Ovary (tissue), 9 donors: ENCODE data around the gene MAP7. TPM values are rescaled to one million over a fixed set of nuclear protein-coding genes. Genes with fewer than 3 reads are reported as not detected.

Experiments
- DNase-seq, 5 donors: peaks; one replicate each; pipeline ENCODE4 v3.0.0-alpha.2; 2019 to 2020
- H3K27ac ChIP-seq, 2 donors: fragments of 200-600 bp; one replicate each; pipeline versions ENCODE4 v1.5.1 to v1.8.0; 2019 to 2022
- H3K27me3 ChIP-seq: fragments of 200-600 bp; one replicate; pipeline ENCODE4 v1.8.0; 2022
- H3K36me3 ChIP-seq: fragments of 200-600 bp; sonication (generic); one replicate; pipeline ENCODE4 v1.5.1; 2019
- H3K4me1 ChIP-seq: one replicate; pipeline ENCODE4 v1.8.1; 2013; ENCODE audit warnings: mild to moderate bottlenecking, moderate library complexity; ENCODE audit not compliant: insufficient read depth
- H3K4me3 ChIP-seq: fragments of 200-600 bp; sonication (generic); one replicate; pipeline ENCODE4 v1.5.1; 2017
- H3K9me3 ChIP-seq, 2 donors: fragments of 200-600 bp in 1 of 2; sonication (generic) in 1 of 2; one replicate each; pipeline versions ENCODE4 v1.5.1 to v1.8.1; 2013 to 2019; ENCODE audit warnings: mild to moderate bottlenecking in 1 of 2, moderate library complexity in 1 of 2
- EP300 ChIP-seq: sonication (generic); formaldehyde crosslinking; IDR thresholded peaks from one replicate; pipeline ENCODE4 v1.6.1; 2017; ENCODE audit warnings: antibody characterized with exemption
- POLR2A ChIP-seq: fragments of 450-650 bp; IDR thresholded peaks from one replicate; pipeline ENCODE4 v1.6.1; 2017; ENCODE audit warnings: antibody characterized with exemption, mild to moderate bottlenecking, moderate library complexity
- WGBS, 3 donors: extraction: QIAGEN DNeasy Blood & Tissue Kit in 1 of 3; methylation state at CpG; one replicate each; pipeline versions ENCODE4 v1.1.5 to v1.1.7; 2013 to 2017; 5-methylcytosine and 5-hydroxymethylcytosine counted together
- intact Hi-C, 4 donors: fragments of 100-400 bp; cut with DNase I; formaldehyde crosslinking; loops; one replicate each; pipeline versions ENCODE4 v1.11.0 to v1.15.1; 2022 to 2023
- polyA plus RNA-seq, 2 donors: library from polyadenylated mRNA; stranded (reverse); fragments of 200-250 nt in 1 of 2; fragments of 350-450 nt in 1 of 2; fragmentation: Illumina TruSeq in 1 of 2; extraction: RNeasy Lipid Tissue Mini Kit (QIAGEN cat#74804) in 1 of 2; gene quantifications; one replicate each; pipeline ENCODE4 v1.2.3, GENCODE V29; 2013 to 2014
- total RNA-seq, 7 donors: library from RNA; depleted of rRNA in 2 of 7; stranded (reverse); fragments of >200 nt in 2 of 7; fragmentation: NEBNext Ultra II Directional in 3 of 7; extraction: Animal tissue kit (Norgen Biotek cat#: 25700) in 3 of 7; gene quantifications; one replicate each; pipeline versions ENCODE4 v1.1.0 to v1.2.4, GENCODE V29; 2016 to 2023
- TF ChIP-seq, protein P1 (sequence below), 3 donors: fragments of 450-650 bp in 2 of 3; fragments of 200-600 bp in 1 of 3; IDR thresholded peaks; one replicate each; pipeline versions ENCODE4 v1.5.1 to v1.8.0; 2016 to 2022; ENCODE audit warnings: antibody characterized with exemption in 3 of 3, mild to moderate bottlenecking in 1 of 3
- donor health status: DM: no; HTN: no; CAD: no; lungs with moderate emphysema.
- donor health status: DM: no; HTN: no; CAD: no.
- donor health status: Bipolar disorder and iron deficiency.
- donor health status: DM: yes; HTN: yes; CAD: no.
- donor health status: DM: no; HTN: no; CAD: no.
- donor health status: DM: yes; HTN: yes; CAD: no.

Gene MAP7
- total and polyA plus RNA-seq, 9 donors, result 1.2 to 13.0 (median 3.6) TPM

- intact Hi-C loops, result no loop called here
- WGBS, 3 donors, result 21 to 38% (median 32%) methylated on average over 8 of the region's 8 CpGs
- no peaks in the 10 kb centered on the region for H3K27me3 ChIP-seq
- no peak for DNase-seq
- no peaks in the 10 kb centered on the region for H3K36me3 ChIP-seq
- TF ChIP-seq POLR2A, result no peak
- TF ChIP-seq EP300, result no peak
- TF ChIP-seq, protein P1, sequence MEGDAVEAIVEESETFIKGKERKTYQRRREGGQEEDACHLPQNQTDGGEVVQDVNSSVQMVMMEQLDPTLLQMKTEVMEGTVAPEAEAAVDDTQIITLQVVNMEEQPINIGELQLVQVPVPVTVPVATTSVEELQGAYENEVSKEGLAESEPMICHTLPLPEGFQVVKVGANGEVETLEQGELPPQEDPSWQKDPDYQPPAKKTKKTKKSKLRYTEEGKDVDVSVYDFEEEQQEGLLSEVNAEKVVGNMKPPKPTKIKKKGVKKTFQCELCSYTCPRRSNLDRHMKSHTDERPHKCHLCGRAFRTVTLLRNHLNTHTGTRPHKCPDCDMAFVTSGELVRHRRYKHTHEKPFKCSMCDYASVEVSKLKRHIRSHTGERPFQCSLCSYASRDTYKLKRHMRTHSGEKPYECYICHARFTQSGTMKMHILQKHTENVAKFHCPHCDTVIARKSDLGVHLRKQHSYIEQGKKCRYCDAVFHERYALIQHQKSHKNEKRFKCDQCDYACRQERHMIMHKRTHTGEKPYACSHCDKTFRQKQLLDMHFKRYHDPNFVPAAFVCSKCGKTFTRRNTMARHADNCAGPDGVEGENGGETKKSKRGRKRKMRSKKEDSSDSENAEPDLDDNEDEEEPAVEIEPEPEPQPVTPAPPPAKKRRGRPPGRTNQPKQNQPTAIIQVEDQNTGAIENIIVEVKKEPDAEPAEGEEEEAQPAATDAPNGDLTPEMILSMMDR (IDR thresholded peaks at IDR 0.05), result no peak
- H3K27ac ChIP-seq, result no peak overlapping the region
- H3K4me1 ChIP-seq, result no peaks in the 10 kb centered on the region
- H3K9me3 ChIP-seq, result no peaks in the 10 kb centered on the region
- no peak overlapping the region for H3K4me3 ChIP-seq
These were observed 120.8 kb downstream of the MAP7 start for GRCh38 chr6:136429264-136430065.

DNA sequence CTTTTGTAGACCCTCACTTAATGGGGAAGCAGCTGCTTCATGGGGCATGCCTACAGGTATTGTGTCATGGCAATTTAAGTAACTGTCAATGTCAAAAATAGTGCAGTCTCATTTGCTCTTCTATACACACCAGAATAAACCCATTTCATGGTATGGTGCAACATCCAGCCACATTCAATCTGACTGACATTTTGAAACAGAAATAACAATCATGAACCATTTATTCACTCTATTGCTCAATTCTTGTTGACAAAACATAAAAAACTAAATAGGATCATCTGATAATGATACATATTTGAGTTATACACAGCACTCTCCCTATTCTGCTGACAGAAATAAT is 122.9 kb downstream of the MAP7 start:
- Histone ChIP-seq H3K36me3 (no peaks in the 10 kb centered on the region), H3K27ac (no peak overlapping the region), H3K4me1 (no peaks in the 10 kb centered on the region), H3K27me3 (no peaks in the 10 kb centered on the region), H3K9me3 (no peaks in the 10 kb centered on the region), H3K4me3 (no peak overlapping the region)
- DNase-seq, result no peak
- intact Hi-C loops, result no loop called here
- TF ChIP-seq POLR2A (no peak), EP300 (no peak)
- TF ChIP-seq, protein P1 (IDR thresholded peaks at IDR 0.05), result no peak

GRCh38 chr6:136426627-136427377 is 123.4 kb downstream of the MAP7 start:
- Histone ChIP-seq H3K9me3 (no peaks in the 10 kb centered on the region), H3K36me3 (no peaks in the 10 kb centered on the region), H3K27me3 (no peaks in the 10 kb centered on the region), H3K4me3 (no peak overlapping the region), H3K4me1 (no peaks in the 10 kb centered on the region), H3K27ac (no peak overlapping the region)
- DNase-seq, result no peak
- 51 to 58% (median 57%) methylated on average over 7 of the region's 7 CpGs for WGBS, 3 donors
- intact Hi-C loops, result no loop called here
- TF ChIP-seq, protein P1 (IDR thresholded peaks at IDR 0.05), result no peak
- TF ChIP-seq EP300, result no peak
- no peak for TF ChIP-seq POLR2A

DNA sequence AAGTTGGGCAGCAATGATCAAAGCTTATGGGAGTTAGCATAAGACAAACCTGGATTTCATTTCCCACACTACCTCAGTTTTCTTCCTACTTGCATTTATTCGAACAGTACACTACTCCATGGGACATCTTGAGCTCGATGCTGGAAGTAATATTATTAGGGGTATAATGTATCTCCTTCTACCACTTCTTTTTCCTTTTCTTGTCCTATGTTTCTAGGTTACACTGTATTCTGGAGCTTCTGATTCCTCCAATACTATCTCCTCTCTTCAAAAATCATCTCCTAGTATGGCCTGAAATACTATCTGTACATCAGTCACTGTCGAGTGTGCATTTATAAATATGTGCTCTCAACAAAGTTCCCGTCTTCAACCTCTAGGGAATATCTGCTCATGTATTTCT is 124.4 kb downstream of the MAP7 start:
- no peak for TF ChIP-seq POLR2A
- no peak for TF ChIP-seq EP300
- TF ChIP-seq, protein P1 (IDR thresholded peaks at IDR 0.05), result no peak
- intact Hi-C loops, result no loop called here
- no peaks in the 10 kb centered on the region for H3K9me3 ChIP-seq
- no peak overlapping the region for H3K27ac ChIP-seq
- no peak for DNase-seq
- H3K4me1 ChIP-seq, result no peaks in the 10 kb centered on the region
- no peak overlapping the region for H3K4me3 ChIP-seq
- H3K27me3 ChIP-seq, result no peaks in the 10 kb centered on the region
- no peaks in the 10 kb centered on the region for H3K36me3 ChIP-seq
- 88 to 94% (median 91%) methylated on average over 4 of the region's 4 CpGs for WGBS, 3 donors
